CD14-positive monocyte (primary cell): ENCODE data around the gene ROR1. TPM values are rescaled to one million over a fixed set of nuclear protein-coding genes. Genes with fewer than 3 reads are reported as not detected.

Experiments
- DNase-seq, 3 donors: peaks; one replicate each; pipeline ENCODE4 v3.0.0-alpha.2; 2011 to 2022
- H2AFZ ChIP-seq: 2 replicates; pipeline ENCODE4 v1.6.0; 2012; ENCODE audit warnings: mild to moderate bottlenecking, low read depth, low read length, inconsistent platforms; ENCODE audit not compliant: insufficient read depth, poor library complexity, severe bottlenecking
- H3K27ac ChIP-seq, 2 donors: 1 replicate in 1 of 2; 2 replicates in 1 of 2; pipeline ENCODE4 v1.5.1; 2012 to 2013; ENCODE audit warnings: low read length in 2 of 2, control low read depth in 1 of 2, inconsistent platforms in 1 of 2, low read depth in 1 of 2, mild to moderate bottlenecking in 1 of 2
- H3K27me3 ChIP-seq, 2 donors: one replicate each; pipeline versions ENCODE4 v1.6.0 to v1.6.1; 2011 to 2013; ENCODE audit warnings: low read length in 2 of 2; ENCODE audit not compliant: control insufficient read depth in 2 of 2, insufficient read depth in 2 of 2
- H3K36me3 ChIP-seq, 2 donors: replicated peaks in 1 of 2; 1 replicate in 1 of 2; 2 replicates in 1 of 2; pipeline versions ENCODE4 v1.5.1 to v1.6.1; 2012 to 2013; ENCODE audit warnings: low read length in 2 of 2, control low read depth in 1 of 2, inconsistent platforms in 1 of 2, mild to moderate bottlenecking in 1 of 2; ENCODE audit not compliant: insufficient read depth in 2 of 2, control insufficient read depth in 1 of 2
- H3K4me1 ChIP-seq, 2 donors: 1 replicate in 1 of 2; 2 replicates in 1 of 2; pipeline versions ENCODE4 v1.5.1 to v1.6.1; 2012 to 2013; ENCODE audit warnings: low read length in 2 of 2, control low read depth in 1 of 2, inconsistent platforms in 1 of 2, mild to moderate bottlenecking in 1 of 2, moderate library complexity in 1 of 2; ENCODE audit not compliant: insufficient read depth in 2 of 2, control insufficient read depth in 1 of 2
- H3K4me2 ChIP-seq: replicated peaks from 2 replicates; pipeline ENCODE3; 2012; ENCODE audit warnings: low read length, moderate library complexity, mild to moderate bottlenecking; ENCODE audit not compliant: poor library complexity, severe bottlenecking; ENCODE audit errors: extremely low read depth
- H3K4me3 ChIP-seq, 3 experiments: fragments of 200-600 bp in 1 of 3; sonication (generic) in 1 of 3; replicated peaks in 1 of 3; 1 replicate in 2 of 3; 2 replicates in 1 of 3; pipeline ENCODE4 v1.5.1; 2011 to 2013; ENCODE audit warnings: low read length in 3 of 3, mild to moderate bottlenecking in 3 of 3, control low read depth in 2 of 3, low read depth in 2 of 3, inconsistent platforms in 1 of 3, moderate library complexity in 1 of 3
- H3K79me2 ChIP-seq: 2 replicates; pipeline ENCODE4 v1.6.0; 2012; ENCODE audit warnings: mild to moderate bottlenecking, control low read depth, inconsistent platforms, low read length, moderate library complexity; ENCODE audit not compliant: insufficient read depth
- H3K9ac ChIP-seq: 2 replicates; pipeline ENCODE4 v1.6.0; 2017; ENCODE audit warnings: low read length, mild to moderate bottlenecking; ENCODE audit not compliant: insufficient read depth, poor library complexity, severe bottlenecking
- H3K9me3 ChIP-seq, 2 donors: replicated peaks in 1 of 2; 1 replicate in 1 of 2; 2 replicates in 1 of 2; pipeline versions ENCODE4 v1.5.1 to v1.6.1; 2012 to 2013; ENCODE audit warnings: low read length in 2 of 2, control low read depth in 1 of 2; ENCODE audit not compliant: control insufficient read depth in 1 of 2, insufficient read depth in 1 of 2
- H4K20me1 ChIP-seq: 2 replicates; pipeline ENCODE4 v1.6.0; 2012; ENCODE audit warnings: mild to moderate bottlenecking, low read length, control low read depth, moderate library complexity; ENCODE audit not compliant: insufficient read depth
- H3K27ac Mint-ChIP-seq, 7 donors: one replicate each; pipeline ENCODE4 v1.8.0; 2020; ENCODE audit warnings: mild to moderate bottlenecking in 7 of 7, mixed read lengths in 7 of 7, moderate library complexity in 6 of 7, inconsistent platforms in 2 of 7
- H3K27me3 Mint-ChIP-seq, 3 donors: one replicate each; pipeline ENCODE4 v1.8.0; 2021 to 2022; ENCODE audit warnings: low read depth in 3 of 3, mild to moderate bottlenecking in 3 of 3, mixed read lengths in 3 of 3, moderate library complexity in 3 of 3, inconsistent platforms in 1 of 3
- H3K36me3 Mint-ChIP-seq, 2 donors: one replicate each; pipeline ENCODE4 v1.8.0; 2020; ENCODE audit warnings: mixed read lengths in 2 of 2, inconsistent platforms in 1 of 2, mild to moderate bottlenecking in 1 of 2
- H3K4me1 Mint-ChIP-seq: one replicate; pipeline ENCODE4 v1.8.0; 2020; ENCODE audit warnings: mild to moderate bottlenecking, mixed read lengths
- H3K4me3 Mint-ChIP-seq, 2 donors: one replicate each; pipeline ENCODE4 v1.8.0; 2020; ENCODE audit warnings: mild to moderate bottlenecking in 2 of 2, mixed read lengths in 2 of 2, moderate library complexity in 1 of 2
- H3K9me3 Mint-ChIP-seq, 7 donors: one replicate each; pipeline ENCODE4 v1.8.0; 2020 to 2022; ENCODE audit warnings: mixed read lengths in 7 of 7, mild to moderate bottlenecking in 6 of 7, moderate library complexity in 6 of 7, inconsistent platforms in 2 of 7
- WGBS: methylation state at CpG from one replicate; pipeline ENCODE4 v1.1.5; 2013; ENCODE audit warnings: missing lambda C conversion rate; ENCODE audit not compliant: insufficient coverage; 5-methylcytosine and 5-hydroxymethylcytosine counted together
- intact Hi-C, 2 donors: fragments of 100-400 bp; cut with micrococcal nuclease; formaldehyde crosslinking; loops; one replicate each; pipeline versions ENCODE4 v1.15.0 to v1.15.1; 2023
- polyA plus RNA-seq, 3 donors: library from polyadenylated mRNA; depleted of rRNA in 1 of 3; unstranded in 2 of 3; stranded (reverse) in 1 of 3; fragments of 300-500 nt in 2 of 3; fragments of >200 nt in 1 of 3; fragmentation: Illumina TruSeq in 2 of 3; gene quantifications; 1 replicate in 2 of 3; 2 replicates in 1 of 3; pipeline ENCODE4 v1.2.3, GENCODE V29; 2012 to 2021
- TF ChIP-seq, protein P1 (sequence below): fragments of 200-600 bp; IDR thresholded peaks from one replicate; pipeline ENCODE4 v1.8.0; 2022; ENCODE audit warnings: antibody characterized with exemption, mild to moderate bottlenecking

Gene ROR1
- polyA plus RNA-seq, 3 donors = not detected

DNA sequence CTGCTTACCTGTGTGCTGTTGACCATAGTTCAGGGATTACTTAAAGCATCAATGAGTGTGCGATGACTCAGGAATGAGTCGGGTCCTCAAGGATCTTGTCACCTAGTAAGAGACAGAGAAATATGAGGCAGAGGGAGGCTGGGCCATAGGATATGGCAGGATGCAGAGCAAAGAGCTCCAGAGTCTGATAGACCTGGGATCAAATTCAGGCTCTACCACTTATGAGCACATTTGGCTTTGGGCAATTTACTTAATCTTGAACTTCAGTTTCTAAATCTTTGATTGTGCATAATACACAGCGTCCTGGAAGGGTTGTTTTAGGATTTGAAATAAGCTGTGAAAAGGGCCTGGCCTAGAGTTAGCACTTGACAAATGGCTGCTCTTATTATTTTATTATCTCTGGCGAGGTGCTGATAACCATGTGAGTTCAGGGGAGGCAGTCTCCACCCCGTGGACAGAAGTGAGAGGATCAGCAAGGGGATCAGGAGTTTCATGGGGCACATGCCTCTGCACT, 94.5 kb downstream of the ROR1 start:
- Histone ChIP-seq H3K9ac (no peak overlapping the region), H4K20me1 (no peaks in the 10 kb centered on the region), H3K27ac (no peak overlapping the region), H3K36me3 (no peaks in the 10 kb centered on the region), H3K4me3 (no peak overlapping the region), H3K4me1 (no peaks in the 10 kb centered on the region), H3K79me2 (no peaks in the 10 kb centered on the region), H3K9me3 (no peaks in the 10 kb centered on the region), H2AFZ (no peak overlapping the region), H3K27me3 (no peaks in the 10 kb centered on the region), H3K4me2 (no peak overlapping the region)
- TF ChIP-seq, protein P1, sequence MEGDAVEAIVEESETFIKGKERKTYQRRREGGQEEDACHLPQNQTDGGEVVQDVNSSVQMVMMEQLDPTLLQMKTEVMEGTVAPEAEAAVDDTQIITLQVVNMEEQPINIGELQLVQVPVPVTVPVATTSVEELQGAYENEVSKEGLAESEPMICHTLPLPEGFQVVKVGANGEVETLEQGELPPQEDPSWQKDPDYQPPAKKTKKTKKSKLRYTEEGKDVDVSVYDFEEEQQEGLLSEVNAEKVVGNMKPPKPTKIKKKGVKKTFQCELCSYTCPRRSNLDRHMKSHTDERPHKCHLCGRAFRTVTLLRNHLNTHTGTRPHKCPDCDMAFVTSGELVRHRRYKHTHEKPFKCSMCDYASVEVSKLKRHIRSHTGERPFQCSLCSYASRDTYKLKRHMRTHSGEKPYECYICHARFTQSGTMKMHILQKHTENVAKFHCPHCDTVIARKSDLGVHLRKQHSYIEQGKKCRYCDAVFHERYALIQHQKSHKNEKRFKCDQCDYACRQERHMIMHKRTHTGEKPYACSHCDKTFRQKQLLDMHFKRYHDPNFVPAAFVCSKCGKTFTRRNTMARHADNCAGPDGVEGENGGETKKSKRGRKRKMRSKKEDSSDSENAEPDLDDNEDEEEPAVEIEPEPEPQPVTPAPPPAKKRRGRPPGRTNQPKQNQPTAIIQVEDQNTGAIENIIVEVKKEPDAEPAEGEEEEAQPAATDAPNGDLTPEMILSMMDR = no peak
- 86% methylated on average over 3 of the region's 5 CpGs for WGBS
- Mint-ChIP-seq H3K36me3 (no peaks in the 10 kb centered on the region), H3K27ac (no peak overlapping the region), H3K4me1 (no peaks in the 10 kb centered on the region), H3K27me3 (peaks cover 0 to 3% (median 0%) of the 10 kb centered on the region in 3 donors), H3K9me3 (no peaks in the 10 kb centered on the region), H3K4me3 (no peak overlapping the region)
- intact Hi-C loops = no loop called here
- no peak for DNase-seq

DNA sequence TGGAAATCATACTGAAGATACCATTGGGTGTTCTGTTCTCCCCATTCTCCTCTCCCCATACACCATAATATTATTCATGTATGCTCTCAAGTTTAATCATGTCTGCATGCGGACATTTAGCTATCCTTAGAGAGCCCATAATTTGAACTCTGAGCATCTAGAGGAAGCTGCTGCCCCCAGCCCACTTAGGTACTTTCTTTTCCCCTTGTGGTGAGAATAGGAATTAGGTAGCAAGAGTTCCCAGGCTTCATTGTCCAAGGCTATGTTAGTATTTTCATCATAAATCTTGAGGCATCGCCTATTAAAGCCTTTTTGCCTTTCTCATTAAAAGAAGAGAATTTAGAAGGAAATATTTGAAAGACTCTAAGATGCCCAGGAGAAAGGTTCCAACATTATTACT, 96.3 kb downstream of the ROR1 start:
- no CpG with 5 or more reads among the region's 2 CpGs for WGBS
- no peaks in the 10 kb centered on the region for H3K79me2 ChIP-seq

More for the DNA sequence above, 96.3 kb downstream of the ROR1 start:
- Mint-ChIP-seq H3K27me3 (peaks cover 0 to 3% (median 0%) of the 10 kb centered on the region in 3 donors), H3K4me1 (no peaks in the 10 kb centered on the region), H3K9me3 (no peaks in the 10 kb centered on the region), H3K36me3 (no peaks in the 10 kb centered on the region), H3K27ac (no peak overlapping the region), H3K4me3 (no peak overlapping the region)
- DNase-seq = no peak
- Histone ChIP-seq H3K27me3 (no peaks in the 10 kb centered on the region), H3K36me3 (no peaks in the 10 kb centered on the region), H3K9ac (no peak overlapping the region), H3K4me2 (no peak overlapping the region), H3K4me1 (no peaks in the 10 kb centered on the region), H2AFZ (no peak overlapping the region), H4K20me1 (no peaks in the 10 kb centered on the region), H3K4me3 (no peak overlapping the region), H3K9me3 (no peaks in the 10 kb centered on the region), H3K27ac (no peak overlapping the region)
- intact Hi-C loops = no loop called here
- TF ChIP-seq, protein P1 = no peak
